Measurements from ENCODE around the gene TIGD3. TPM values are rescaled to one million over a fixed set of nuclear protein-coding genes. Genes with fewer than 3 reads are reported as not detected.

Gene TIGD3
- 5.3 TPM for total RNA-seq

- DNase-seq (ENCODE audit: low spot score in 2 of 2) (peak; percentile 98 to 99), FAIRE-seq (no peak)
Observed at GRCh38 chr11:65354265-65355012, at the start of gene TIGD3. TIGD3 (plus strand) TSS chr11:65354751; CDS start chr11:65355809, 1,058 bp downstream.

- no peak for FAIRE-seq
- no peak for DNase-seq (ENCODE audit: low spot score in 2 of 2)
Observed at GRCh38 chr11:65305501-65306268, 48.9 kb upstream of the TIGD3 start.

GRCh38 chr11:65307298-65308229, 47.0 kb upstream of the TIGD3 start:
- FAIRE-seq (no peak), DNase-seq (ENCODE audit: low spot score in 2 of 2) (no peak)

- no peak for FAIRE-seq
- DNase-seq (ENCODE audit: low spot score in 2 of 2): no peak
Observed at GRCh38 chr11:65308281-65308891, 46.2 kb upstream of the TIGD3 start.

GRCh38 chr11:65309006-65309405, 45.5 kb upstream of the TIGD3 start:
- FAIRE-seq: no peak
- DNase-seq (ENCODE audit: low spot score in 2 of 2): no peak

GRCh38 chr11:65310215-65310614, 44.3 kb upstream of the TIGD3 start:
- no peak for FAIRE-seq

GRCh38 chr11:65310736-65311135, 43.8 kb upstream of the TIGD3 start:
- DNase-seq (ENCODE audit: low spot score in 2 of 2): no peak
- FAIRE-seq: no peak

More at GRCh38 chr11:65310215-65310614, 44.3 kb upstream of the TIGD3 start:
- DNase-seq (ENCODE audit: low spot score in 2 of 2): no peak

- FAIRE-seq (no peak), DNase-seq (ENCODE audit: low spot score in 2 of 2) (no peak)
Observed at GRCh38 chr11:65311170-65311678, 43.3 kb upstream of the TIGD3 start.

GRCh38 chr11:65314501-65315203, 39.9 kb upstream of the TIGD3 start, which contains the start of gene CDC42EP2:
CDC42EP2 (plus strand) TSS chr11:65314866; CDS start chr11:65320899, 6,033 bp downstream.
- FAIRE-seq (no peak), DNase-seq (ENCODE audit: low spot score in 2 of 2) (peak; percentile 92 to 93)

- FAIRE-seq (no peak), DNase-seq (ENCODE audit: low spot score in 2 of 2) (peak; percentile 74)
Observed at GRCh38 chr11:65315204-65315865, 39.2 kb upstream of the TIGD3 start.

- DNase-seq (ENCODE audit: low spot score in 2 of 2) (no peak), FAIRE-seq (no peak)
Observed at GRCh38 chr11:65315866-65316226, 38.7 kb upstream of the TIGD3 start.

GRCh38 chr11:65316227-65317024, 38.1 kb upstream of the TIGD3 start:
- no peak for FAIRE-seq

GRCh38 chr11:65317025-65317786, 37.3 kb upstream of the TIGD3 start:
- DNase-seq (ENCODE audit: low spot score in 2 of 2): no peak
- no peak for FAIRE-seq

More at GRCh38 chr11:65316227-65317024, 38.1 kb upstream of the TIGD3 start:
- DNase-seq (ENCODE audit: low spot score in 2 of 2): no peak

- no peak for FAIRE-seq
- DNase-seq (ENCODE audit: low spot score in 2 of 2): no peak
Observed at GRCh38 chr11:65320386-65321075, 34.0 kb upstream of the TIGD3 start.

GRCh38 chr11:65321076-65321475, 33.5 kb upstream of the TIGD3 start:
- DNase-seq (ENCODE audit: low spot score in 2 of 2) (no peak), FAIRE-seq (no peak)

- FAIRE-seq (no peak), DNase-seq (ENCODE audit: low spot score in 2 of 2) (no peak)
Observed at GRCh38 chr11:65321828-65322485, 32.6 kb upstream of the TIGD3 start.
